HG03066 (cell line): ENCODE results near the gene INPP5A.
"Not testable (repeated sequence)": the region's sequence is repeated elsewhere in the genome, so short reads cannot be mapped to it uniquely, and the experiment has no call there.

Experiments used
- ATAC-seq: cut with Tn5 transposase; IDR thresholded peaks from one replicate; pipeline ENCODE4 v1.9.1; 2021; ENCODE audit warnings: low read depth; ENCODE audit not compliant: unreplicated experiment

The INPP5A gene

GRCh38 chr10:132787495-132788179, 250.1 kb downstream of the INPP5A start:
- no peak for ATAC-seq

DNA sequence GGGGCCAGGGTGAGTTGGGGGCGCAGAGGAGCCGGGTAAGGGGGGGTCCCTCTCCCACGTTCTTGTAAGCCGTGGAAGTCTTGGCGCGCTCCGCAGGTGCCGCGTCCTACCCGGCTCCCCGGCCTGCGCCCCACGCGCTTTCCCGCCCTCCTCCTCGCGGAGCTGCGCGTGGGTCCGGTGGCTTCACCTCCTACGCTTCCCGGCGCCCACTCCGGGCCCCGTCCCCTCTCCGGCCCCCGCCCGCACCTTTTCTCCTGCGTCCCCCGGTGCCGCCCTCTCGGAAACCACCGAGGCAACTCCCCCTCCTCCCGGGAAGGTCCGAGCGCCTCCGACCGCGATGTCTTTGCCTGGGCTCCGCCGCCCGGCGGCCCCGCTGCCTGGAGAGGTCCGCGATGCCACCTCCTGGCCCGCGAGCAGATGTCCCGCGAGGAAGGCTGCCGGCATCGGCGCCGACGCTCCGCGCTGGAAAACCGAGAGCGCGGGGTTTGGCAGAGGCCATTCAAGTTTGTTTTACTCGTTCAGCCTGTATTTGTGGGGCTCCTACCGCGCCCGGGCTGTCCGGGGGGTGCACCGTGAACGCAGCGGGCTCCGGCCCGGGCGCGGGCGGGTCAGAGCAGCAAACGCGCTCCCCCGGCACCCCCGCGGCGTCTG, 250.7 kb downstream of the INPP5A start:
- ATAC-seq, result no peak

DNA sequence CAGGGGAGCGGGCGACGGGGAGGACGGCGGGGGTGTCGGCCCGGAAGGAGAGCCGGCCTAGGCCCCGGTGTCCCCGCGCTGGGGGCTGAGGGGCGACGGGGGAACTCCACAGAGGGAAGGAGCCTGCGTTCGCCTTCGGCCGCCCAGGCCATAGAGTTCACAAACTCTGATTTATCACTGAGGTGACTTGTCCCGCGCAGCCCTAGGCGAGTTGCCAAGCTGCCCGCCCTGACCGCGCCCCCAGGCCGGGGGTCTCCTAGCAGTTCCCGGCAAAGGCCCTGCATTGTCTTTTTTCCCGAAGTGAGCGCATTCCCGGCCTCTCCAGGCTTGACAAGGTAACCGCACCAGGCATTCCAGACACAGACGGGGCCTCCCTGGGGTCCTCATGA, 251.2 kb downstream of the INPP5A start:
- no peak for ATAC-seq

DNA sequence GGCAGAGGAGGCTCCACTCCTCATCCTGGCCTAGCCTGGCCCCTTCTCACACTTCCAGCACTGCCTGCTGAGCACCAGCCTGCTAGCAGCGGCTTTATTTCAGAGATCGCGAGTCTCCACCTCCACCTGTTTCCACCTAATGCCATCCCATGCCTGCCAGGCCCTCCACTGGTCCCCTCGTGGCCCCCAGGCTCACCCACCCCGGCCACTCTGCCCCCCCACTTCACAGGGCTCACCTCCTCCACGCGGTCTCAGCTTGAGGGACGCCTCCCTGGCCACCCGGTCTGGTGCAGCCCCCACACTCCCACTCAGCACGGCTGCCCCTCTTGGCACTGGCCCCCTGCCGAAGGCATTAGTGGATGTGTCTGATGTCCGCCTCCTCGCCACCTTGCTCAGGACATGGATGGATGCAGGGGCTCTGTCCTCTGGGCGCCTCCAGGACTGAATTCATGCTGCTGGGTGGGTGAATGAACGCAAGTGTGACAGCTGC, 252.1 kb downstream of the INPP5A start:
- no peak for ATAC-seq

DNA sequence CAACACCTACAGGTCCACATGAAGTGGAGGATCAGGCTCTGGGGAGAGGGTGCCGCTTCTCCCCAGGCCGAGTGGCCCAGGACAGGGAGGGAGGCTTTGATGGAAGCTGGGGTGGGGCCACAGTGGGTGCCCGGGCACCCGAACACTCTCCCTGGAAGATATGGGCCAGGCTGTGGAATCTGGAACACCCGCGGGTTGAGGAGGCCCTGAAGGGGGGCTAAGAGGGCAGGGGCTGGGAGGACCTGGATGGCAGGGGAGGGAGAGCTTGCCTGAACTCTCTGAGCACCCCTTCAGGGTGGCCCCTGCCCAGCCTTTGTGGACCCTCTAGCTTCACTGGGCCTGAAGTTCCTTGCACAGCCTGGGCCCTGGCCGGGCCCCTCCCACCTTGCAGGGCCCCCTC, 252.9 kb downstream of the INPP5A start:
- no peak for ATAC-seq

GRCh38 chr10:132790934-132791829, 253.6 kb downstream of the INPP5A start:
- no peak for ATAC-seq

GRCh38 chr10:132792099-132792498, 254.5 kb downstream of the INPP5A start:
- not testable (repeated sequence) for ATAC-seq

- ATAC-seq, result no peak
These were observed 255.2 kb downstream of the INPP5A start for GRCh38 chr10:132792796-132793195.

DNA sequence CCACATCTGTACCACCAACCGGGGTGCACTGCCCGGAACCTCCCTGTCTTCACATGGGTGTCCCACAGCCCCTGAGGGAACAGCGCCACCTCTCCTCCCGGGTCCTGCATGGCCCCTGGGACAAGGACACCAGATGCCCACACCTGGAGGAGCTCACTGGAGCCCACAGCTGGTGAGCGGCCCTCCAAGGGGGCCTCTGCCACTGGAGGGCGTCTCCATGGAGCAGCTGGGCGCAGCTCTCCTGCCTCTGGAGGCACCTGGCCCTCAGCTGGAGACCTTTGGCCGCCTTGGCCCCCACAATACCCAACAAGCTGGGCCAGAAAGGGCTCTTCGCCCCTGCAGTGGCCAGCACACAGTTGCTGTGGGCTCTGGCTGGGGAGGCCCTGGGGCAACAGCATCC, 255.6 kb downstream of the INPP5A start:
- ATAC-seq, result no peak

DNA sequence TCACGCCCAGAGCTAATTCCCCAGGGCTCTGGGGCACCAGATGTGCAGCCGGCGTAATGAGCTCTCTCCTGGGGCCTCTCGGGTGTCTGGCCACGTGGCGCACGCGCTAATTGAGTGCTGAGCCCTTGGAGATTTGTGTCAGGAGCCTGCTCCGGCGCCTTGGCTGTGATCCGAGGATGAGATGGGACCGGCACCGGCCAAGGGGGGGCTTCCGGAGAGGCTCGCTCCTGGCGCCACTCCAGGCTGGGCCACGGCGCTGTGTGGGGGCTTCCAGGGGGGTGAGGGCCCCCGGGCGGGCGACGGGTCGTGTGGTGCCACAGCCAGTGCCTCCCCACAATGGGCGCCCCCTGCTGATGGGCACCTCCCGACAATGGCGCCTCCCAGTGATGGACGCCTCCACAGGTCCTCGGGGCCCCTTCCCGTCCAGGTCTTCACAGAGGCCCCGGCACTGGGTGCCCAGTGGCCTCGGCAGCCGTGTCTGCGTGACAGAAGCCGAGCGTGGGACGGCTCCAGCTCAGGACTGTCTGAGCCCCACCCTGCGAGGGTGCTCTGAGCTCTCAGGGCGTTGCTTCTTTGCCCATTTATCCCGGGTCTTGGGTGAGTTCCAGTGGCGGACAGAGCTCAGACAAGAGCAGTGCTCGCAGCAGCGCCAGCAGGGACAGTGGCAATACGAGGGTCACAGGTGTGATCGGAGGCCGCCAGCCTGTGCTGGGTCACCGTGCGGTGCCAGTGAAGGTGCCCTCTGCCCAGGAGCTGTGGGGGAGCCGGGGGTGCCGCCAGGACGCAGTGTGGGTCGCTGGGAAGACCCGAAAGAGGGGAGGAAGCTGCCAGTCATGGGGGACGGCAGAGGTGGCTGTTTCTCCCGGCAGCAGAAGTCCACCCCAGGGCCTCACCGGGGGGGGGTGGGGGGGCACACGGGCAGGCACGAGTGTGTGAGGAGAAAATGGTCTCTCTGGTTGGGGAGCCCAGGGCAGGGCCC, 256.6 kb downstream of the INPP5A start:
- no peak for ATAC-seq

GRCh38 chr10:132796846-132797245, 259.3 kb downstream of the INPP5A start:
- no peak for ATAC-seq

DNA sequence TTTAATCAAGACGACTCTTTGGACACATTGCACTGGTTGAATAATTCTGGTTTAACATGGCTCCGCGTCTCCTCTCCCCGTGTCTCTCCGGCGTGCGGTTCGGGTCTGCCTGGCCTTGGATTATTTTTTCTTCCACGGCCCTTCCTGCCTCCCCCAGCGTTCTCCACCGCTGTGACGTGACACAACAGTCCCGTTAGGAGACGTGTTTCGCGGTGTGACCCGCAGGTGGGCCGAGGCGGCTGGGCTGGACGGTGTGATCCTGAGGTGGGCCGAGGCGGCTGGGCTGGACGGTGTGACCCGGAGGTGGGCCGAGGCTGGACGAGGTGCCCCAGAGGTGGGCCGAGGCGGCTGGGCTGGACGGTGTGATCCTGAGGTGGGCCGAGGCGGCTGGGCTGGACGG, 260.4 kb downstream of the INPP5A start:
- ATAC-seq, result not testable (repeated sequence)

GRCh38 chr10:132798403-132798802, 260.8 kb downstream of the INPP5A start:
- no peak for ATAC-seq

- ATAC-seq, result no peak
These were observed 261.3 kb downstream of the INPP5A start for GRCh38 chr10:132798876-132799275.

DNA sequence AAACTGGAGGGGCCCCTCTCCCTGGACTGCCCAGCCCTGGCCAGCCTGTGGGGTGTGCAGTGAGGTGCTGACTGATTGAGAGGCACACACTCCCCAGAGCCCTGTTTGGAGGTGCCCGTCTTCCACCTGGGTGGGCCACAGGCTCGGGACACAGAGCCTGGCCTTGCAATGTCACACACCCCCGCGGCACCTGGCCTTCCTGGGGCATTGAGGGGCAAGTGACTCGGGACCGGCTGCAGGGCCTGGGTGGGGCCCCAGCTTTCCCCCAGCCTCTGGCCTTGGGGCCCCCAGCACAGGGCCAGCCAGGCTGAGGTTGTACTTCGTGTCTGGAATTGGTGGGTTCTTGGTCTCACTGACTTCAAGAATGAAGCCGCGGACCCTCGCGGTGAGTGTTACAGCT, 262.3 kb downstream of the INPP5A start:
- ATAC-seq, result no peak

DNA sequence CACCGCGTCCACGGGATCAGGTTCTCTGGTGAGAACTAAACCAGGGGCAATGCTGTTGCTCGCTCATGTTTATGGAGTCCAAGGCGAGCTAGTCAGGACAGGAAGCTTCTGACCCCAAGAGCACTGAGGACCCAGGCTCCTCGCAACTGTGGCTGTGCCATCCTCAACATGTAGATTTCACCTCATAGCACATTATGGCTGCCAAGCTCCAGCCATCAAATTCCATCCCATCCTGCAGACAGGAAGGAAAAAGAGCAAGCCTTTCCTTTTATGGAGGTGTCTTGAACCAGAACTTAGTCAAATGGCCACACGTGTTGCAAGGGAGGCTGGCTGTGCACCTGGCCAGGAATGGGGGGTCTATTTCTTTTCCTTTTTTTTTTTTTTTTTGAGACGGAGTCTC, 264.5 kb downstream of the INPP5A start:
- ATAC-seq, result no peak

- no peak for ATAC-seq
These were observed 265.2 kb downstream of the INPP5A start for GRCh38 chr10:132802694-132803320.

GRCh38 chr10:132803416-132804210, 266.0 kb downstream of the INPP5A start:
- no peak for ATAC-seq

DNA sequence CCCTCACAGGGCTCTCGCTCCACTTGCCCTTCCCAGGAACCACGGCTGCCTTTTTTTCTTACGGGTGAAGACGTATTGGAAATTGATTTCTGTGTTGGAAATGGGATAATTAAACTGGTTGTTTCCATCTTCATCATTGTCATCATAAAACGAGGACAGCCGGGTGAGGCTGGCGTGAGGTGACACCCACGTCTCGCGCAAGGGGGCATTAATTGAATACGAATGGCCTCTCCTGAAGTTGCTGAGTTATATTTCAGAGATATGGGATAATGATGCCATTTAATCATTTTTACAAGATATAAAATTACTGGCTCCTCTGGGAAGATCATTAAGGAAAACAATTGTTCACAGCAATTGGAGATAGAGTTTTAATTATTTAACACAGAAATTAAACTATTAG, 266.7 kb downstream of the INPP5A start:
- ATAC-seq, result no peak
